Keratinocyte (primary cell): ENCODE data around the gene CNTLN. TPM values are rescaled to one million over a fixed set of nuclear protein-coding genes. Genes with fewer than 3 reads are reported as not detected.

Experiments
- DNase-seq: peaks from one replicate; pipeline ENCODE4 v3.0.0-alpha.2; 2011; ENCODE audit warnings: low read depth, missing footprints, low spot score
- FAIRE-seq: peaks from 2 replicates; lab custom pipeline; 2011; peaks lifted over from hg19 to GRCh38; lab: Jason Lieb, UNC
- H2AFZ ChIP-seq: 2 replicates; pipeline ENCODE4 v1.6.0; 2012; ENCODE audit warnings: low read length, control low read depth, inconsistent platforms; ENCODE audit not compliant: control insufficient read depth
- H3K27ac ChIP-seq: 2 replicates; pipeline ENCODE4 v1.5.1; 2011; ENCODE audit warnings: low read length; ENCODE audit not compliant: control insufficient read depth, insufficient read depth
- H3K27me3 ChIP-seq: 3 replicates; pipeline ENCODE4 v1.6.0; 2011; ENCODE audit warnings: low read length; ENCODE audit not compliant: control insufficient read depth, insufficient read depth; ENCODE audit errors: extremely low read depth
- H3K36me3 ChIP-seq, 2 experiments: 2 replicates in 1 of 2; 3 replicates in 1 of 2; pipeline ENCODE4 v1.5.1; 2011; ENCODE audit warnings: low read length in 2 of 2, mild to moderate bottlenecking in 1 of 2; ENCODE audit not compliant: control insufficient read depth in 2 of 2, insufficient read depth in 2 of 2; ENCODE audit errors: extremely low read depth in 1 of 2
- H3K4me1 ChIP-seq: 3 replicates; pipeline ENCODE4 v1.5.1; 2011; ENCODE audit warnings: low read length; ENCODE audit not compliant: control insufficient read depth, insufficient read depth; ENCODE audit errors: extremely low read depth
- H3K4me2 ChIP-seq: 3 replicates; pipeline ENCODE4 v1.6.0; 2011; ENCODE audit warnings: low read depth, low read length; ENCODE audit not compliant: control insufficient read depth, insufficient read depth; ENCODE audit errors: extremely low read depth
- H3K4me3 ChIP-seq, 3 experiments: fragments of 200-600 bp in 1 of 3; sonication (generic) in 1 of 3; 2 replicates in 2 of 3; 3 replicates in 1 of 3; pipeline ENCODE4 v1.5.1; 2011 to 2016; ENCODE audit warnings: low read length in 3 of 3, mild to moderate bottlenecking in 3 of 3, control low read depth in 2 of 3, inconsistent platforms in 1 of 3, low read depth in 1 of 3, mixed read lengths in 1 of 3, mixed run types in 1 of 3, moderate library complexity in 1 of 3; ENCODE audit not compliant: control insufficient read depth in 2 of 3, insufficient read depth in 2 of 3; ENCODE audit errors: extremely low read depth in 1 of 3
- H3K79me2 ChIP-seq: 2 replicates; pipeline ENCODE4 v1.6.0; 2012; ENCODE audit warnings: low read length; ENCODE audit not compliant: control insufficient read depth, insufficient read depth
- H3K9ac ChIP-seq: 3 replicates; pipeline ENCODE4 v1.6.0; 2011; ENCODE audit warnings: low read length; ENCODE audit not compliant: control insufficient read depth, insufficient read depth; ENCODE audit errors: extremely low read depth
- H3K9me1 ChIP-seq: 3 replicates; pipeline ENCODE4 v1.6.0; 2011; ENCODE audit warnings: low read length; ENCODE audit not compliant: control insufficient read depth, insufficient read depth; ENCODE audit errors: extremely low read depth
- H3K9me3 ChIP-seq: 2 replicates; pipeline ENCODE4 v1.5.1; 2012; ENCODE audit warnings: low read depth, low read length; ENCODE audit not compliant: control insufficient read depth
- H4K20me1 ChIP-seq: 3 replicates; pipeline ENCODE4 v1.6.0; 2011; ENCODE audit warnings: low read length; ENCODE audit not compliant: control insufficient read depth, insufficient read depth; ENCODE audit errors: extremely low read depth
- CTCF ChIP-seq, 3 experiments: IDR thresholded peaks in 1 of 3; conservative IDR thresholded peaks in 1 of 3; optimal IDR thresholded peaks in 1 of 3; 2 replicates in 2 of 3; 3 replicates in 1 of 3; pipeline versions ENCODE3 to v1.5.1; 2011; ENCODE audit warnings: low read length in 3 of 3, mild to moderate bottlenecking in 3 of 3, moderate library complexity in 2 of 3, control low read depth in 1 of 3, inconsistent platforms in 1 of 3; ENCODE audit not compliant: insufficient read depth in 2 of 3; ENCODE audit errors: extremely low read depth in 1 of 3
- EZH2 ChIP-seq: IDR thresholded peaks from one replicate; pipeline ENCODE4 v1.6.1; 2012; ENCODE audit warnings: inconsistent platforms, mild to moderate bottlenecking, low read length, moderate library complexity
- dilution Hi-C: fragments of 300-500 bp; cut with MboI; formaldehyde crosslinking; loops from one replicate; pipeline ENCODE4 v1.7.0; 2020; ENCODE audit warnings: low sequenced_read_pairs; ENCODE audit not compliant: extremely low pct_ligation_motif_present
- polyA plus RNA-seq, 5 experiments: library from polyadenylated mRNA; depleted of rRNA in 3 of 5; stranded (reverse) in 3 of 5; stranded (forward) in 1 of 5; unstranded in 1 of 5; fragments of >200 nt; gene quantifications; 1 replicate in 1 of 5; 2 replicates in 3 of 5; 3 replicates in 1 of 5; pipeline versions ENCODE4 v1.2.1 to v1.2.3, GENCODE V29; 2011 to 2012; ENCODE audit warnings: missing spikeins in 2 of 5, low read depth in 1 of 5, low replicate concordance in 1 of 5

CNTLN gene
- polyA plus RNA-seq, 1 donor (not counting 4 experiments of a cell fraction or from before 2014, with no cell fraction given) = 2.4 TPM

- dilution Hi-C loops = no loop called here
- no peak overlapping the region for H3K27ac ChIP-seq
- H3K9ac ChIP-seq = no peak overlapping the region
- H3K4me3 ChIP-seq = no peak overlapping the region
- TF ChIP-seq EZH2 = no peak
- no peak for TF ChIP-seq CTCF (optimal IDR thresholded peaks at IDR 0.05 in 1 of 3, IDR thresholded peaks at IDR 0.05 in 1 of 3, conservative IDR thresholded peaks at IDR 0.05 in 1 of 3; ENCODE audit: extremely low read depth in 1 of 3, insufficient read depth in 2 of 3, low read length in 3 of 3)
- no peak overlapping the region for H3K4me2 ChIP-seq
- no peaks in the 10 kb centered on the region for H3K79me2 ChIP-seq
- no peaks in the 10 kb centered on the region for H3K4me1 ChIP-seq
- H3K9me1 ChIP-seq = no peaks in the 10 kb centered on the region
- no peaks in the 10 kb centered on the region for H3K9me3 ChIP-seq
- DNase-seq (no peak), FAIRE-seq (no peak)
- no peak overlapping the region for H2AFZ ChIP-seq
- no peaks in the 10 kb centered on the region for H4K20me1 ChIP-seq
- no peaks in the 10 kb centered on the region for H3K27me3 ChIP-seq
- H3K36me3 ChIP-seq = no peaks in the 10 kb centered on the region
Measured at GRCh38 chr9:17423681-17424011, 288.8 kb downstream of the CNTLN start.

GRCh38 chr9:17425384-17425783 is 290.5 kb downstream of the CNTLN start:
- Histone ChIP-seq H3K27ac (no peak overlapping the region), H3K4me1 (no peaks in the 10 kb centered on the region), H3K9me1 (no peaks in the 10 kb centered on the region), H3K4me2 (no peak overlapping the region), H3K27me3 (no peaks in the 10 kb centered on the region), H3K79me2 (no peaks in the 10 kb centered on the region), H3K9ac (no peak overlapping the region), H2AFZ (no peak overlapping the region), H4K20me1 (no peaks in the 10 kb centered on the region), H3K36me3 (no peaks in the 10 kb centered on the region), H3K9me3 (no peaks in the 10 kb centered on the region), H3K4me3 (no peak overlapping the region)
- TF ChIP-seq EZH2 (no peak), CTCF (optimal IDR thresholded peaks at IDR 0.05 in 1 of 3, IDR thresholded peaks at IDR 0.05 in 1 of 3, conservative IDR thresholded peaks at IDR 0.05 in 1 of 3; ENCODE audit: extremely low read depth in 1 of 3, insufficient read depth in 2 of 3, low read length in 3 of 3) (no peak)
- DNase-seq (no peak), FAIRE-seq (no peak)
- dilution Hi-C loops = no loop called here
